Right cardiac atrium (tissue), 5 donors: ENCODE results near the gene CRIM1. TPM values are rescaled to one million over a fixed set of nuclear protein-coding genes. Genes with fewer than 3 reads are reported as not detected.
"Not testable (repeated sequence)": the region's sequence is repeated elsewhere in the genome, so short reads cannot be mapped to it uniquely, and the experiment has no call there.

Source experiments
- ATAC-seq, 2 donors: fragments of 200-7000 bp; cut with Tn5 transposase; one replicate each; pipeline versions ENCODE4 v1.8.0 to v1.9.1; 2020; ENCODE audit warnings: moderate library complexity in 2 of 2, mild to moderate bottlenecking in 1 of 2
- DNase-seq, 3 donors: peaks; one replicate each; pipeline ENCODE4 v3.0.0-alpha.2; 2020
- H3K27ac ChIP-seq: one replicate; pipeline ENCODE4 v1.5.1; 2013; ENCODE audit warnings: mild to moderate bottlenecking, low read length, control low read depth, moderate library complexity
- H3K27me3 ChIP-seq: one replicate; pipeline ENCODE4 v1.6.1; 2013; ENCODE audit not compliant: control insufficient read depth, insufficient read depth
- H3K4me1 ChIP-seq: one replicate; pipeline ENCODE4 v1.6.1; 2013; ENCODE audit warnings: low read length; ENCODE audit not compliant: control insufficient read depth, insufficient read depth
- H3K4me3 ChIP-seq: one replicate; pipeline ENCODE4 v1.5.1; 2013; ENCODE audit warnings: low read length, control low read depth
- H3K9me3 ChIP-seq: one replicate; pipeline ENCODE4 v1.6.1; 2013; ENCODE audit warnings: low read length; ENCODE audit not compliant: control insufficient read depth
- WGBS: extraction: QIAGEN DNeasy Blood & Tissue Kit; methylation state at CpG from one replicate; pipeline ENCODE4 v1.1.7; 2013; 5-methylcytosine and 5-hydroxymethylcytosine counted together
- intact Hi-C, 4 donors: fragments of 100-400 bp; cut with DNase I; formaldehyde crosslinking; loops; one replicate each; pipeline versions ENCODE4 v1.11.0 to v1.14.0; 2022 to 2023
- polyA plus RNA-seq: library from polyadenylated mRNA; stranded (reverse); fragments of 200-250 nt; gene quantifications from one replicate; pipeline ENCODE4 v1.2.3, GENCODE V29; 2013
- total RNA-seq, 4 donors: library from RNA; stranded (reverse); fragmentation: NEBNext Ultra II Directional; extraction: Animal tissue kit (Norgen Biotek cat#: 25700); gene quantifications; one replicate each; pipeline ENCODE4 v1.2.1, GENCODE V29; 2021
- donor health status: healthy with polysubstance abuse.
- donor health status: DM: no; HTN: yes; CAD: no.
- donor health status: DM: no; HTN: no; CAD: no.
- donor health status: DM: no; HTN: yes; CAD: no; lungs with severe emphysema.
- donor health status: DM: yes; HTN: yes; CAD: no.

CRIM1 gene
- total and polyA plus RNA-seq, 5 donors, result 10.5 to 34.0 (median 27.7) TPM

- H3K27me3 ChIP-seq, result no peaks in the 10 kb centered on the region
- DNase-seq, result no peak
- intact Hi-C loops, result no loop called here
- H3K27ac ChIP-seq, result no peak overlapping the region
- no peaks in the 10 kb centered on the region for H3K9me3 ChIP-seq
- ATAC-seq, result peak in 1 of 2 donors; percentile 41
- H3K4me3 ChIP-seq, result no peak overlapping the region
- 72% methylated on average over 3 of the region's 3 CpGs for WGBS
- peaks cover 9% of the 10 kb centered on the region for H3K4me1 ChIP-seq
These were observed 6.7 kb downstream of the CRIM1 start for GRCh38 chr2:36362291-36362690.

- intact Hi-C loops, result not testable (repeated sequence)
- peaks cover 13% of the 10 kb centered on the region for H3K4me1 ChIP-seq
These were observed 7.5 kb downstream of the CRIM1 start for GRCh38 chr2:36363085-36363484.

GRCh38 chr2:36366491-36367120 is 11.0 kb downstream of the CRIM1 start:
- intact Hi-C loops, result no loop called here
- H3K9me3 ChIP-seq, result no peaks in the 10 kb centered on the region
- peaks cover 27% of the 10 kb centered on the region for H3K4me1 ChIP-seq
- 66% methylated on average over 3 of the region's 3 CpGs for whole genome bisulfite sequencing
- no peaks in the 10 kb centered on the region for H3K27me3 ChIP-seq
- no peak overlapping the region for H3K4me3 ChIP-seq
- ATAC-seq (no peak), DNase-seq (no peak)
- no peak overlapping the region for H3K27ac ChIP-seq

More at GRCh38 chr2:36363085-36363484, 7.5 kb downstream of the CRIM1 start:
- not testable (repeated sequence) for ATAC-seq, DNase-seq, H3K27ac ChIP-seq, H3K4me3 ChIP-seq, H3K9me3 ChIP-seq, H3K27me3 ChIP-seq
- 99% methylated on average over 2 of the region's 2 CpGs for WGBS

- no peaks in the 10 kb centered on the region for H3K27me3 ChIP-seq
- peaks cover 28% of the 10 kb centered on the region for H3K4me1 ChIP-seq
- H3K4me3 ChIP-seq, result no peak overlapping the region
- H3K27ac ChIP-seq, result no peak overlapping the region
- intact Hi-C loops, result no loop called here
- no peak for DNase-seq
- no peaks in the 10 kb centered on the region for H3K9me3 ChIP-seq
- WGBS, result 81% methylated on average over 4 of the region's 4 CpGs
- no peak for ATAC-seq
These were observed 11.9 kb downstream of the CRIM1 start for GRCh38 chr2:36367486-36367885.

- no peak for ATAC-seq
- DNase-seq, result no peak
- H3K27ac ChIP-seq, result no peak overlapping the region
- 62% methylated on average over 5 of the region's 5 CpGs for WGBS
- H3K27me3 ChIP-seq, result no peaks in the 10 kb centered on the region
- intact Hi-C loops, result no loop called here
- no peak overlapping the region for H3K4me3 ChIP-seq
- no peaks in the 10 kb centered on the region for H3K9me3 ChIP-seq
- peaks cover 28% of the 10 kb centered on the region for H3K4me1 ChIP-seq
These were observed 12.3 kb downstream of the CRIM1 start for GRCh38 chr2:36367895-36368353.

GRCh38 chr2:36368438-36368837 is 12.9 kb downstream of the CRIM1 start:
- intact Hi-C loops, result no loop called here

GRCh38 chr2:36369163-36369562 is 13.6 kb downstream of the CRIM1 start:
- ATAC-seq, result no peak
- Histone ChIP-seq H3K9me3 (no peaks in the 10 kb centered on the region), H3K4me1 (peaks cover 29% of the 10 kb centered on the region), H3K27ac (no peak overlapping the region), H3K4me3 (no peak overlapping the region), H3K27me3 (no peaks in the 10 kb centered on the region)
- intact Hi-C loops, result no loop called here
- 68% methylated on average over 1 of the region's 1 CpG for WGBS
- DNase-seq, result no peak

More at GRCh38 chr2:36368438-36368837, 12.9 kb downstream of the CRIM1 start:
- no peaks in the 10 kb centered on the region for H3K9me3 ChIP-seq
- H3K27me3 ChIP-seq, result no peaks in the 10 kb centered on the region
- H3K4me1 ChIP-seq, result peaks cover 30% of the 10 kb centered on the region
- 72% methylated on average over 6 of the region's 6 CpGs for WGBS
- ATAC-seq, result no peak
- DNase-seq, result no peak
- no peak overlapping the region for H3K27ac ChIP-seq
- no peak overlapping the region for H3K4me3 ChIP-seq

GRCh38 chr2:36369716-36370115 is 14.1 kb downstream of the CRIM1 start:
- H3K9me3 ChIP-seq, result no peaks in the 10 kb centered on the region
- intact Hi-C loops, result no loop called here
- DNase-seq (no peak), ATAC-seq (no peak)
- no peak overlapping the region for H3K4me3 ChIP-seq
- H3K27ac ChIP-seq, result no peak overlapping the region
- H3K4me1 ChIP-seq, result peaks cover 27% of the 10 kb centered on the region
- no peaks in the 10 kb centered on the region for H3K27me3 ChIP-seq
- 64% methylated on average over 4 of the region's 4 CpGs for WGBS

GRCh38 chr2:36370281-36370680 is 14.7 kb downstream of the CRIM1 start:
- no peak for ATAC-seq
- no peak overlapping the region for H3K4me3 ChIP-seq
- no peak for DNase-seq
- no peak overlapping the region for H3K27ac ChIP-seq
- no peaks in the 10 kb centered on the region for H3K9me3 ChIP-seq
- no peaks in the 10 kb centered on the region for H3K27me3 ChIP-seq
- H3K4me1 ChIP-seq, result peaks cover 27% of the 10 kb centered on the region
- intact Hi-C loops, result no loop called here

GRCh38 chr2:36371070-36371874 is 15.7 kb downstream of the CRIM1 start:
- no peak for DNase-seq
- Histone ChIP-seq H3K9me3 (no peaks in the 10 kb centered on the region), H3K4me1 (peaks cover 29% of the 10 kb centered on the region), H3K27ac (peak overlapping the region; percentile 58), H3K4me3 (no peak overlapping the region), H3K27me3 (no peaks in the 10 kb centered on the region)
- no peak for ATAC-seq
- 36% methylated on average over 9 of the region's 9 CpGs for WGBS
- intact Hi-C loops, result no loop called here

GRCh38 chr2:36371928-36372391 is 16.4 kb downstream of the CRIM1 start:
- intact Hi-C loops, result no loop called here
- Histone ChIP-seq H3K9me3 (no peaks in the 10 kb centered on the region), H3K27me3 (no peaks in the 10 kb centered on the region), H3K4me1 (peaks cover 32% of the 10 kb centered on the region), H3K4me3 (no peak overlapping the region), H3K27ac (no peak overlapping the region)
- ATAC-seq (no peak), DNase-seq (no peak)
- WGBS, result 47% methylated on average over 2 of the region's 2 CpGs
